Left ventricle myocardium inferior (tissue), 1 donor: ENCODE data around the gene C14orf132. TPM values are rescaled to one million over a fixed set of nuclear protein-coding genes. Genes with fewer than 3 reads are reported as not detected.

Experiments used
- DNase-seq: peaks from one replicate; pipeline ENCODE4 v3.0.0-alpha.2; 2020
- H3K27ac ChIP-seq: fragments of 200-600 bp; replicated peaks from 2 replicates; pipeline ENCODE4 v1.8.0; 2021
- H3K27me3 ChIP-seq: fragments of 200-600 bp; 2 replicates; pipeline ENCODE4 v1.8.0; 2021; ENCODE audit warnings: low read depth
- H3K36me3 ChIP-seq: fragments of 200-600 bp; 2 replicates; pipeline ENCODE4 v1.8.0; 2021
- H3K4me1 ChIP-seq: fragments of 200-600 bp; 2 replicates; pipeline ENCODE4 v1.8.0; 2021
- H3K4me3 ChIP-seq: fragments of 200-600 bp; 2 replicates; pipeline ENCODE4 v1.8.0; 2021; ENCODE audit warnings: mild to moderate bottlenecking, moderate library complexity
- H3K9me3 ChIP-seq: fragments of 200-600 bp; replicated peaks from 2 replicates; pipeline ENCODE4 v1.8.0; 2021
- CTCF ChIP-seq: fragments of 200-600 bp; IDR thresholded peaks from 2 replicates; pipeline ENCODE4 v1.8.0; 2021; ENCODE audit warnings: antibody characterized with exemption, mild to moderate bottlenecking, borderline replicate concordance
- intact Hi-C: fragments of 100-400 bp; cut with micrococcal nuclease; formaldehyde crosslinking; loops from one replicate; pipeline ENCODE4 v1.11.0; 2022
- total RNA-seq: library from RNA; stranded (reverse); fragmentation: NEBNext Ultra II Directional; extraction: Animal tissue kit (Norgen Biotek cat#: 25700); gene quantifications from one replicate; pipeline ENCODE4 v1.2.1, GENCODE V29; 2021
- donor health status: DM: no; HTN: yes; CAD: no; lungs with severe emphysema.

Gene C14orf132
- total RNA-seq, 1 donor from 2014 or later = 4.8 TPM

GRCh38 chr14:96097752-96098151 lies 58.6 kb downstream of the C14orf132 start:
- intact Hi-C loops = loop anchor here (10.0 kb wide), 1 partner anchor 93 kb away; no protein-coding TSS in a partner anchor
- no peaks in the 10 kb centered on the region for H3K9me3 ChIP-seq

GRCh38 chr14:96098309-96098998 lies 59.3 kb downstream of the C14orf132 start:
- no peak for DNase-seq
- intact Hi-C loops = loop anchor here (10.0 kb wide), 1 partner anchor 94 kb away; no protein-coding TSS in a partner anchor
- no peak overlapping the region for H3K4me3 ChIP-seq
- no peaks in the 10 kb centered on the region for H3K36me3 ChIP-seq
- H3K9me3 ChIP-seq = no peaks in the 10 kb centered on the region
- peak; percentile 57 for TF ChIP-seq CTCF
- H3K27me3 ChIP-seq = peaks cover 68% of the 10 kb centered on the region
- H3K27ac ChIP-seq = no peak overlapping the region
- no peaks in the 10 kb centered on the region for H3K4me1 ChIP-seq

More at GRCh38 chr14:96097752-96098151, 58.6 kb downstream of the C14orf132 start:
- Histone ChIP-seq H3K4me1 (no peaks in the 10 kb centered on the region), H3K36me3 (no peaks in the 10 kb centered on the region), H3K27me3 (peaks cover 75% of the 10 kb centered on the region), H3K27ac (no peak overlapping the region), H3K4me3 (no peak overlapping the region)
- DNase-seq = no peak
- no peak for TF ChIP-seq CTCF

GRCh38 chr14:96098999-96099335 lies 59.8 kb downstream of the C14orf132 start:
- Histone ChIP-seq H3K4me3 (no peak overlapping the region), H3K27ac (no peak overlapping the region), H3K9me3 (no peaks in the 10 kb centered on the region), H3K27me3 (peaks cover 68% of the 10 kb centered on the region), H3K36me3 (no peaks in the 10 kb centered on the region), H3K4me1 (no peaks in the 10 kb centered on the region)
- DNase-seq = no peak
- intact Hi-C loops = loop anchor here (10.0 kb wide), 1 partner anchor 94 kb away; no protein-coding TSS in a partner anchor
- no peak for TF ChIP-seq CTCF

GRCh38 chr14:96100161-96101064 lies 61.3 kb downstream of the C14orf132 start:
- DNase-seq = peak; percentile 54
- Histone ChIP-seq H3K27ac (no peak overlapping the region), H3K27me3 (peaks cover 68% of the 10 kb centered on the region), H3K36me3 (no peaks in the 10 kb centered on the region), H3K4me3 (no peak overlapping the region), H3K9me3 (no peaks in the 10 kb centered on the region), H3K4me1 (no peaks in the 10 kb centered on the region)
- TF ChIP-seq CTCF = peak; percentile 73
- intact Hi-C loops = loop anchor here (5.0 to 10.0 kb wide), 2 partner anchors 177 to 324 kb away; no protein-coding TSS in a partner anchor

- Histone ChIP-seq H3K4me1 (no peaks in the 10 kb centered on the region), H3K36me3 (no peaks in the 10 kb centered on the region), H3K27me3 (peaks cover 68% of the 10 kb centered on the region), H3K4me3 (no peak overlapping the region), H3K27ac (no peak overlapping the region), H3K9me3 (no peaks in the 10 kb centered on the region)
- TF ChIP-seq CTCF = no peak
- DNase-seq = no peak
- intact Hi-C loops = loop anchor here (5.0 to 10.0 kb wide), 2 partner anchors 175 to 323 kb away; no protein-coding TSS in a partner anchor
Measured at GRCh38 chr14:96102081-96102856, 63.1 kb downstream of the C14orf132 start.
